Measurements from ENCODE around the gene DENND6B. TPM values are rescaled to one million over a fixed set of nuclear protein-coding genes. Genes with fewer than 3 reads are reported as not detected.

DENND6B gene
- 0.49 and 1.0 TPM in 2 replicates for total RNA-seq

GRCh38 chr22:50326956-50327710 lies at the start of gene DENND6B:
Gene DENND6B (minus strand): TSS chr22:50327012. CDS start chr22:50326988, 24 bp downstream.

GRCh38 chr22:50342651-50343540 lies 16.1 kb upstream of the DENND6B start, which contains the start of gene PPP6R2:
Gene PPP6R2 (plus strand): TSS chr22:50343327. CDS start chr22:50393909, 50,582 bp downstream.

GRCh38 chr22:50306753-50307749 lies 19.8 kb downstream of the DENND6B start, which contains the start of gene PLXNB2:
Gene PLXNB2 (minus strand): TSS chr22:50307646. CDS start chr22:50290584, 17,062 bp downstream.

GRCh38 chr22:50269970-50270665 lies 56.7 kb downstream of the DENND6B start, which contains the start of gene MAPK11:
Gene MAPK11 (minus strand): TSS chr22:50270380. CDS start chr22:50270292, 88 bp downstream.

GRCh38 chr22:50261615-50262459 lies 65.0 kb downstream of the DENND6B start, which contains the start of gene MAPK12:
Gene MAPK12 (minus strand): TSS chr22:50261683. CDS start chr22:50261509, 174 bp downstream.

Other genes starting within 250 kb of the DENND6B start
- gene MLC1, start 241.6 kb downstream of the DENND6B start, total RNA-seq = not detected in 2 replicates
- not detected in 2 replicates for gene MOV10L1, start 237.0 kb downstream of the DENND6B start, total RNA-seq
- 0.04 and 0.62 TPM in 2 replicates for gene PANX2, start 156.3 kb downstream of the DENND6B start, total RNA-seq
- gene TRABD, start 141.1 kb downstream of the DENND6B start, total RNA-seq = 53.2 and 65.8 TPM in 2 replicates
- gene SELENOO, start 126.0 kb downstream of the DENND6B start, total RNA-seq = 42.0 and 48.0 TPM in 2 replicates
- gene TUBGCP6, start 82.0 kb downstream of the DENND6B start, total RNA-seq = 21.0 and 25.7 TPM in 2 replicates
- gene HDAC10, start 75.7 kb downstream of the DENND6B start, total RNA-seq = 10.1 and 21.4 TPM in 2 replicates
- 21.1 and 21.2 TPM in 2 replicates for gene MAPK12, start 65.3 kb downstream of the DENND6B start, total RNA-seq
- gene MAPK11, start 56.6 kb downstream of the DENND6B start, total RNA-seq = 6.6 and 12.3 TPM in 2 replicates
- 73.7 and 104 TPM in 2 replicates for gene PLXNB2, start 19.4 kb downstream of the DENND6B start, total RNA-seq
- 31.8 and 35.9 TPM in 2 replicates for gene PPP6R2, start 16.3 kb upstream of the DENND6B start, total RNA-seq
- 51.1 and 67.3 TPM in 2 replicates for gene SBF1, start 148.0 kb upstream of the DENND6B start, total RNA-seq
- gene ADM2, start 154.5 kb upstream of the DENND6B start, total RNA-seq = 3.5 and 13.8 TPM in 2 replicates
- gene MIOX, start 159.8 kb upstream of the DENND6B start, total RNA-seq = not detected in 2 replicates
- 46.6 and 50.8 TPM in 2 replicates for gene LMF2, start 180.7 kb upstream of the DENND6B start, total RNA-seq
- gene NCAPH2, start 181.2 kb upstream of the DENND6B start, total RNA-seq = 38.7 and 70.9 TPM in 2 replicates
- 2.9 and 5.4 TPM in 2 replicates for gene SCO2, start 198.6 kb upstream of the DENND6B start, total RNA-seq
- 70.9 and 112 TPM in 2 replicates for gene TYMP, start 203.0 kb upstream of the DENND6B start, total RNA-seq
- gene KLHDC7B, start 218.9 kb upstream of the DENND6B start, total RNA-seq = not detected in 2 replicates
- not detected in 2 replicates for gene SYCE3, start 235.9 kb upstream of the DENND6B start, total RNA-seq

Measured in hair follicular keratinocyte (primary cell).